Fibroblast of the conjunctiva (primary cell): ENCODE results near the gene GLP1R.
"Not testable (repeated sequence)": the region's sequence is repeated elsewhere in the genome, so short reads cannot be mapped to it uniquely, and the experiment has no call there.

Experiments
- DNase-seq: peaks from one replicate; pipeline ENCODE4 v3.0.0-alpha.2; 2010; ENCODE audit warnings: low read depth

The GLP1R gene

GRCh38 chr6:39128832-39129231 lies 80.3 kb downstream of the GLP1R start:
- no peak for DNase-seq

GRCh38 chr6:39130691-39131090 lies 82.1 kb downstream of the GLP1R start:
- DNase-seq, result no peak

GRCh38 chr6:39134761-39135160 lies 86.2 kb downstream of the GLP1R start:
- not testable (repeated sequence) for DNase-seq

- not testable (repeated sequence) for DNase-seq
These were observed 87.6 kb downstream of the GLP1R start for GRCh38 chr6:39136207-39136606.

GRCh38 chr6:39137245-39137644 lies 88.7 kb downstream of the GLP1R start:
- DNase-seq, result no peak
